Measurements from ENCODE around the gene DHCR7. TPM values are rescaled to one million over a fixed set of nuclear protein-coding genes. Genes with fewer than 3 reads are reported as not detected.
A peak's percentile ranks its signal among the peaks of the same experiment; 100 is the strongest.

DHCR7 gene
- total RNA-seq, 1 donor = 16.7 TPM

DNA sequence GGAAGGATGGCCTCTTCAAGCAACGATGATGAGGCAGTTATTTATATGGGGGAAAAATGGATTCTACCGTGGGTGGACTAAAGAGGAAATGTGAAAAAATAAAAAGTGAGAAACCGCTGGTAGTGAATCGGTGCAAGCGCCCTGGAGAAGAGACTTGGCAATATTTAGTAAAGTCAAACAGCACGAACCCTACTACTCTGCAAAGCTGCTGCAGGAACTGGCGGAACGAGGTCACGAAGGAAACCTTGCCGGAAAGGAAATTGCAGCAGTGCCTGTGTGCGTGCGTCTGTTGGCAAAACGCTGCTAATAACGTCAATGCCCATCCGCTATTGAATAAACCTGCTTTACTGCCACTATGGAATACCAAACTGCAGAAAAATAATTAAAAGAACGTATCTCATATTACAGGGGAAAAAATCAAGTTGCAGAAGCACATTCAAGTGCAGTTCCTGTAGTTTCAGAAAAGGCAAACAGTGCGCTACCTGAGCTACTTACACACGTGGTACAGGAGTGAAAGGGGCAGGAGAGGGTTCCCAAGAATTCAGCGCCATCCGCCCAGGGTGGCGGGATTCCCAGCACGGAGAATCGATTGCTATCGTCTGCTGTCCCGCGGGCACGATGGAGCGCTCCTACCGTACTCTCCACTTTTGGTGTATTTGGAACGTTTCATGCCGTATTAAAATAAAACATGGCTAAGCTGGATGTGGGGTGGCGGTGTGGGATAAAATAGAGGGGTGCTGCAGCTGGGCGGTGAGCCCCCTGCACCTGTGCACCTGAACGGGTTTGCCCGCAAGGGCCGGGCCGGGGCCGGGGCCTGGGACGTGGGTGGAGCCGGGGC, 4.2 kb upstream of the DHCR7 start:
- peak; percentile 33 for DNase-seq (ENCODE audit: low read depth)
- H3K4me3 ChIP-seq (ENCODE audit: low read depth, low read length) = peak overlapping the region; percentile 71
- TF ChIP-seq, protein P1, sequence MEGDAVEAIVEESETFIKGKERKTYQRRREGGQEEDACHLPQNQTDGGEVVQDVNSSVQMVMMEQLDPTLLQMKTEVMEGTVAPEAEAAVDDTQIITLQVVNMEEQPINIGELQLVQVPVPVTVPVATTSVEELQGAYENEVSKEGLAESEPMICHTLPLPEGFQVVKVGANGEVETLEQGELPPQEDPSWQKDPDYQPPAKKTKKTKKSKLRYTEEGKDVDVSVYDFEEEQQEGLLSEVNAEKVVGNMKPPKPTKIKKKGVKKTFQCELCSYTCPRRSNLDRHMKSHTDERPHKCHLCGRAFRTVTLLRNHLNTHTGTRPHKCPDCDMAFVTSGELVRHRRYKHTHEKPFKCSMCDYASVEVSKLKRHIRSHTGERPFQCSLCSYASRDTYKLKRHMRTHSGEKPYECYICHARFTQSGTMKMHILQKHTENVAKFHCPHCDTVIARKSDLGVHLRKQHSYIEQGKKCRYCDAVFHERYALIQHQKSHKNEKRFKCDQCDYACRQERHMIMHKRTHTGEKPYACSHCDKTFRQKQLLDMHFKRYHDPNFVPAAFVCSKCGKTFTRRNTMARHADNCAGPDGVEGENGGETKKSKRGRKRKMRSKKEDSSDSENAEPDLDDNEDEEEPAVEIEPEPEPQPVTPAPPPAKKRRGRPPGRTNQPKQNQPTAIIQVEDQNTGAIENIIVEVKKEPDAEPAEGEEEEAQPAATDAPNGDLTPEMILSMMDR (IDR thresholded peaks at IDR 0.05; ENCODE audit: insufficient read depth, low read length) = no peak

DNA sequence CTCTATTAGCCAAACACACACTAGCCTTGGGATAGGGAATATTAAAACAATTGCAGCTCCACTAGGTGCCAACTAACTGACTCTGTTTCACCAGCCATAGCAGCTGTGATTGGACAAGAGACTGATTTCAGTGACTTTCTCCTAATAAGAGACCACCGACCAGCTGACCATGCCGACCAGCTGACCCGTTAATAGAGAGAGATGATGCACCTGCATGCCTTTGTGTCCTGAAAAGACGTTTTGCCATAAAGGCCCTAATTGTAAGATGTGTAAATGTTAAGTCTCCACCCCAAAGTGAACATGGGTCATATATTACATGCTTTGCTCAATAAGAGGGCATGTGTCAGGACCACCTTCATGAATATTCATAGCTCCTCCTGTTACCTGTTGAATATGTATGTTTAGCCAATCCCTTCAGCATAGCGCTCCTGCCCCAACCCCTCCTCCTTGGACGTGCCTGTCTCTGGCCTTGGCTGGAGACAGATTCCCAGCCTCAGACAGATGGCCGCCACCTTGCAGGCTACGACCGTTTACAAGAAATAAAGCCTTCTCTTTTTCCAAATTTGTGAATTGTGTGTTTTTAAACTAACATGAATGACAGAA, 3.5 kb upstream of the DHCR7 start:
- TF ChIP-seq, protein P1 (IDR thresholded peaks at IDR 0.05; ENCODE audit: insufficient read depth, low read length) = no peak
- H3K4me3 ChIP-seq (ENCODE audit: low read depth, low read length) = no peak overlapping the region
- no peak for DNase-seq (ENCODE audit: low read depth)

DNA sequence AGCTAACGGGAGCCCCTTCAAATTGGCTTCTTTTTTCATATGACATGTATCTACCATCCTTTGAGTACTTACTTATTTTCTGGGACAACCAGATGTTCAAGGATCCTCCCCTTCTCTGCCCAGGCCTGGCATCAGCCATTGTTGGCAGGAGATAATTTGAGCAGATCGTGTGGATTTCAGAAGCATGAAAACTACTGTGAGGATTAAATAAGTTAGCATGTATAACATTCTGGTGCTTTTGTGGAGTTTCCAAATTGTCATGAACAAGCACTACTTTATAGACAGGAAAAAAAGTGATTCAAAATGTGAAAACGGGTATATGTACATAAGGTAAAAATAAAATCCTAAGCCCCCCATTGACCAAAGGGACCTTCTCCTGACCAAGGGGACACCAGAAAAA, 2.7 kb upstream of the DHCR7 start:
- no peak for DNase-seq (ENCODE audit: low read depth)
- H3K4me3 ChIP-seq (ENCODE audit: low read depth, low read length) = no peak overlapping the region
- TF ChIP-seq, protein P1 (IDR thresholded peaks at IDR 0.05; ENCODE audit: insufficient read depth, low read length) = no peak

DNA sequence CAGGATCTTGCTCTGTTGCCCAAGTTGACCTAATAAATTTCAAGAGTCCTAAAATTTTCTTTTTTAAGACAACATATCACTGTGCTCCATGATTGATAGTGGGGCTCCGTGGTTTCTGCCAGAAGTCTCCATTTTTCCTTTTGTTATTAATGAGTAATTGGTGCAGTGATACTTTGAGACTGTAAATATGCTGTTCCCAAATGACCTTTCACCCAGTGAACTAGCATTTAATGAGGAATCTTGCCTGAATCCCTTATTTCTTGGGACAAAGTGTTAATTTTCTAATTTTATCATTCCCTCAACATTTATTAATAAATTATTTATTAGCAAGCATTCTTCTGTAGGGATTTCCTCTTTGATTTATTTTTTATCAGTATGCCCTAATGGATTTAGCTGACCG, 2.3 kb upstream of the DHCR7 start:
- no peak overlapping the region for H3K4me3 ChIP-seq (ENCODE audit: low read depth, low read length)
- TF ChIP-seq, protein P1 (IDR thresholded peaks at IDR 0.05; ENCODE audit: insufficient read depth, low read length) = no peak
- DNase-seq (ENCODE audit: low read depth) = no peak

DNA sequence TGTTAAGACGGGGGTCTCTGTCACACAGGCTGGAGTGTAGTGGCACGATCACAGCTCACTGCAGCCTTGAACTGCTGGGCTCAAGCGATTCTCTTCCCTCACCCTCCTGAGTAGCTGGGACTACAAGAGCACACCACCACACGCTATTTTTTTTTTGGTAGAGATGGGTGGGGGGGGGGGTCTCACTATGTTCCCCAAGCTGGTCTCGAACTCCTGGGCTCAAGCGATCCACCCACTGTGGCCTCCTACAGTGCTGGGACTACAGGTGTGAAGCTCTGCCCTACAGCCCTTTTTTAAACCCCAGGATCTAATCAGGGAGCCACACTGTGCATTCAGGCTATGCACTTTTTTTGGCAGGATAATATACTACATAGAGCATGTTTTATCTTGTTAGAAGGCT, 1.4 kb upstream of the DHCR7 start:
- H3K4me3 ChIP-seq (ENCODE audit: low read depth, low read length) = peak overlapping the region; percentile 78
- no peak for DNase-seq (ENCODE audit: low read depth)
- TF ChIP-seq, protein P1 (IDR thresholded peaks at IDR 0.05; ENCODE audit: insufficient read depth, low read length) = no peak

DNA sequence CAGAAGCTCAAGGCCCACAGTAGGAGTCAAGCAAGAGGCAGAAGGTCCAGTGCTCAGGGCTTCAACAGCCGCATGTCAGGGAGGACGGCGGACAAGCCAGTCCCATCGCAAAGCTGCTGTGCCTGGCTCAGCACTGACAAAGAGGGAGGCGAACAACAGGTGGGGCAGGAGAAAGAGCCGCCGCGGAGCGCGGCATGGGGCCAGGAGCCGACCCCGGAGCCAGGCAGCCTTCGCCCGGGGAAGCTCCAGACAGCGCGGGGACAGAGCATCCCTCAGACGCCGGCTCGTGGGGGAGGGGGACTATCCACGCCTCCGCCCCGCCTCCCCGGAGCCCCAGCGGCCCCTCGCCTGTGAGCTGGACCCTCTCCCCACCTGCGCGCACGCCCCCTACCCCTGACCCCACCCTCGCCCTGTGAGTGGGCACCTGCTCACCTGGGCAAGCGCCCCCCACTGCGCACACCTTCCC, 369 bp downstream of the DHCR7 start:
- TF ChIP-seq, protein P1 (IDR thresholded peaks at IDR 0.05; ENCODE audit: insufficient read depth, low read length) = no peak
- H3K4me3 ChIP-seq (ENCODE audit: low read depth, low read length) = peak overlapping the region; percentile 78
- no peak for DNase-seq (ENCODE audit: low read depth)

Measured in fibroblast of the aortic adventitia (primary cell).